Lower leg skin (tissue), 4 donors: Measurements from ENCODE around the gene PRKACG. TPM values are rescaled to one million over a fixed set of nuclear protein-coding genes. Genes with fewer than 3 reads are reported as not detected.
"Not testable (repeated sequence)": the region's sequence is repeated elsewhere in the genome, so short reads cannot be mapped to it uniquely, and the experiment has no call there.

ENCODE experiments used
- DNase-seq, 2 donors: peaks; one replicate each; pipeline ENCODE4 v3.0.0-alpha.2; 2019; ENCODE audit warnings: low spot score in 2 of 2
- H3K4me3 ChIP-seq: fragments of 200-600 bp; sonication (generic); 2 replicates; pipeline ENCODE4 v1.5.1; 2017; ENCODE audit warnings: mild to moderate bottlenecking, low read depth; ENCODE audit not compliant: poor library complexity, severe bottlenecking
- CTCF ChIP-seq, 3 donors: fragments of 450-650 bp; IDR thresholded peaks; one replicate each; pipeline ENCODE4 v1.5.1; 2016; ENCODE audit warnings: antibody characterized with exemption in 3 of 3, mild to moderate bottlenecking in 3 of 3, moderate library complexity in 2 of 3
- POLR2A ChIP-seq, 2 donors: fragments of 450-650 bp; IDR thresholded peaks; one replicate each; pipeline ENCODE4 v1.6.1; 2016 to 2017; ENCODE audit warnings: antibody characterized with exemption in 2 of 2, mild to moderate bottlenecking in 1 of 2, moderate library complexity in 1 of 2
- WGBS, 2 donors: methylation state at CpG; one replicate each; pipeline ENCODE4 v1.1.5; 2018; 5-methylcytosine and 5-hydroxymethylcytosine counted together
- intact Hi-C: fragments of 100-400 bp; cut with DNase I; formaldehyde crosslinking; loops from one replicate; pipeline ENCODE4 v1.15.0; 2023; ENCODE audit warnings: low total_unique reads
- total RNA-seq, 4 donors: library from RNA; depleted of rRNA; stranded (reverse); fragments of >200 nt; gene quantifications; one replicate each; pipeline ENCODE4 v1.1.0, GENCODE V29; 2016

PRKACG gene
- total RNA-seq, 4 donors from 2014 or later, result not detected

GRCh38 chr9:68998812-68999211, 15.1 kb downstream of the PRKACG start:
- TF ChIP-seq CTCF (IDR thresholded peaks at IDR 0.05) (no peak), POLR2A (IDR thresholded peaks at IDR 0.05) (no peak)
- 73 to 78% methylated on average over 5 of the region's 5 CpGs for WGBS, 2 donors
- no peak overlapping the region for H3K4me3 ChIP-seq
- intact Hi-C loops, result no loop called here
- DNase-seq, result no peak

GRCh38 chr9:68998385-68998784, 15.5 kb downstream of the PRKACG start:
- TF ChIP-seq POLR2A (IDR thresholded peaks at IDR 0.05), result no peak
- TF ChIP-seq CTCF (IDR thresholded peaks at IDR 0.05), result no peak
- H3K4me3 ChIP-seq, result no peak overlapping the region
- intact Hi-C loops, result no loop called here
- WGBS, 2 donors, result 78 to 82% methylated on average over 4 of the region's 4 CpGs
- DNase-seq, result no peak

GRCh38 chr9:68997666-68998065, 16.2 kb downstream of the PRKACG start:
- WGBS, 2 donors, result 84 to 85% methylated on average over 3 of the region's 3 CpGs
- no peak for TF ChIP-seq CTCF (IDR thresholded peaks at IDR 0.05)
- TF ChIP-seq POLR2A (IDR thresholded peaks at IDR 0.05), result no peak
- intact Hi-C loops, result no loop called here
- H3K4me3 ChIP-seq, result no peak overlapping the region
- no peak for DNase-seq

- TF ChIP-seq CTCF (IDR thresholded peaks at IDR 0.05) (no peak), POLR2A (IDR thresholded peaks at IDR 0.05) (no peak)
- intact Hi-C loops, result no loop called here
- no peak overlapping the region for H3K4me3 ChIP-seq
- DNase-seq, result no peak
- WGBS, 2 donors, result 61 to 71% methylated on average over 5 of the region's 5 CpGs
Measured at GRCh38 chr9:68996462-68996861, 17.5 kb downstream of the PRKACG start.

- 70 to 74% methylated on average over 3 of the region's 3 CpGs for WGBS, 2 donors
- no peak overlapping the region for H3K4me3 ChIP-seq
- DNase-seq, result no peak
- no peak for TF ChIP-seq POLR2A (IDR thresholded peaks at IDR 0.05)
- no peak for TF ChIP-seq CTCF (IDR thresholded peaks at IDR 0.05)
- intact Hi-C loops, result no loop called here
Measured at GRCh38 chr9:68995776-68996175, 18.1 kb downstream of the PRKACG start.

GRCh38 chr9:68991457-68991856, 22.5 kb downstream of the PRKACG start:
- TF ChIP-seq CTCF (IDR thresholded peaks at IDR 0.05) (no peak), POLR2A (IDR thresholded peaks at IDR 0.05) (no peak)
- DNase-seq, result no peak
- intact Hi-C loops, result no loop called here
- 81 to 86% methylated on average over 9 of the region's 9 CpGs for WGBS, 2 donors
- H3K4me3 ChIP-seq, result no peak overlapping the region

GRCh38 chr9:68986949-68987348, 27.0 kb downstream of the PRKACG start:
- H3K4me3 ChIP-seq, DNase-seq, intact Hi-C loops: not testable (repeated sequence)
- WGBS, 2 donors, result 90 to 92% methylated on average over 7 of the region's 7 CpGs
